ENCODE measurements around the gene ZNF23.

DNA sequence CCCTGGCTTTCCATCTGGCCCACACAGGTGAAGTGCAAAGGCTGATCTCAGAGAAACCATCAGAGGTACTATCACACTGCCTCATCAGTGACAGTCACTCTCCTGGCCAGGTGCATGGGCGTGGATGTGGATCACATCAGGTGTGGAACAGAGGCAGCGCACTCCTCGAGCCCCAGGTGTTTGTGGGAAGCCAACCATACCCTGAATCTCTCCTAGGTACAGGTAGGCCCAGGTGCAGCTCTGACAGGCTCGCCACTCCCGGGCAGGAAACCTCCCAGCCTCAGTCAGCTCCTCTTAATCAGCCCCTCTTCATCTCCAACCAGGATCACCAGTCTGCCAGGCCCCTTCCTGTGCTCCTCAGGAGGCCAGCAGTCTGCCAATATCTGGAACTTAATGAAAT lies 51.9 kb downstream of the ZNF23 start:
- TF ChIP-seq, protein P1, sequence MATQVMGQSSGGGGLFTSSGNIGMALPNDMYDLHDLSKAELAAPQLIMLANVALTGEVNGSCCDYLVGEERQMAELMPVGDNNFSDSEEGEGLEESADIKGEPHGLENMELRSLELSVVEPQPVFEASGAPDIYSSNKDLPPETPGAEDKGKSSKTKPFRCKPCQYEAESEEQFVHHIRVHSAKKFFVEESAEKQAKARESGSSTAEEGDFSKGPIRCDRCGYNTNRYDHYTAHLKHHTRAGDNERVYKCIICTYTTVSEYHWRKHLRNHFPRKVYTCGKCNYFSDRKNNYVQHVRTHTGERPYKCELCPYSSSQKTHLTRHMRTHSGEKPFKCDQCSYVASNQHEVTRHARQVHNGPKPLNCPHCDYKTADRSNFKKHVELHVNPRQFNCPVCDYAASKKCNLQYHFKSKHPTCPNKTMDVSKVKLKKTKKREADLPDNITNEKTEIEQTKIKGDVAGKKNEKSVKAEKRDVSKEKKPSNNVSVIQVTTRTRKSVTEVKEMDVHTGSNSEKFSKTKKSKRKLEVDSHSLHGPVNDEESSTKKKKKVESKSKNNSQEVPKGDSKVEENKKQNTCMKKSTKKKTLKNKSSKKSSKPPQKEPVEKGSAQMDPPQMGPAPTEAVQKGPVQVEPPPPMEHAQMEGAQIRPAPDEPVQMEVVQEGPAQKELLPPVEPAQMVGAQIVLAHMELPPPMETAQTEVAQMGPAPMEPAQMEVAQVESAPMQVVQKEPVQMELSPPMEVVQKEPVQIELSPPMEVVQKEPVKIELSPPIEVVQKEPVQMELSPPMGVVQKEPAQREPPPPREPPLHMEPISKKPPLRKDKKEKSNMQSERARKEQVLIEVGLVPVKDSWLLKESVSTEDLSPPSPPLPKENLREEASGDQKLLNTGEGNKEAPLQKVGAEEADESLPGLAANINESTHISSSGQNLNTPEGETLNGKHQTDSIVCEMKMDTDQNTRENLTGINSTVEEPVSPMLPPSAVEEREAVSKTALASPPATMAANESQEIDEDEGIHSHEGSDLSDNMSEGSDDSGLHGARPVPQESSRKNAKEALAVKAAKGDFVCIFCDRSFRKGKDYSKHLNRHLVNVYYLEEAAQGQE (IDR thresholded peaks at IDR 0.05; ENCODE audit: insufficient read depth in 1 of 2, low read depth in 2 of 2, low read length in 2 of 2): no peak
- TF ChIP-seq POLR2AphosphoS5 (IDR thresholded peaks at IDR 0.05; ENCODE audit: low read depth, low read length): no peak
- TF ChIP-seq SIN3A (IDR thresholded peaks at IDR 0.05; ENCODE audit: borderline replicate concordance, insufficient read depth, low read length): no peak
- no peak for TF ChIP-seq FOXP2 (optimal IDR thresholded peaks at IDR 0.05; ENCODE audit: borderline replicate concordance, extremely low read depth, extremely low read length, insufficient read depth)
